Testis (tissue), 2 donors: Measurements from ENCODE around the gene CBFA2T2.
"Not testable (repeated sequence)": the region's sequence is repeated elsewhere in the genome, so short reads cannot be mapped to it uniquely, and the experiment has no call there.

Source experiments
- POLR2A ChIP-seq: fragments of 450-650 bp; IDR thresholded peaks from one replicate; pipeline ENCODE4 v1.6.1; 2017; ENCODE audit warnings: antibody characterized with exemption, mild to moderate bottlenecking, moderate library complexity
- TF ChIP-seq, protein P1 (sequence below), 3 experiments: fragments of 450-650 bp in 2 of 3; fragments of 200-600 bp in 1 of 3; sonication (generic) in 1 of 3; IDR thresholded peaks; one replicate each; pipeline ENCODE4 v1.5.1; 2016 to 2019; ENCODE audit warnings: antibody characterized with exemption in 3 of 3, mild to moderate bottlenecking in 2 of 3, moderate library complexity in 1 of 3

DNA sequence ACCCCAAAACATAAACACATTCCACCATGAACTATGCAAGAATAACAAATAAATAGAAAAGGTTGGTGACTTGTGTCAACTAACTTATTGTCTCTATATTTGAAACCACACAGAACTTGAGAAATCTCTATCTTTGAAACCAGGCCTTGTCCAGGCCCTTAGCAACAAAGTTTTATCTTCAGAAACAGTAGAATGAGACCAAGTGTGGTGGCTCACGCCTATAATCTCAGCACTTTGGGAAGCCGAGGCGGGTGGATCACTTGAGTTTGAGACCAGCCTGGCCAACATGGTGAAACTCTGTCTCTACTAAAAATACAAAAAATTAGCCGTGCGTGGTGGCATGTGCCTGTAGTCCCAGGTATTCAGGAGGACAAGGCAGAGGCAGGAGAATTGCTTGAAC is 6.7 kb upstream of the CBFA2T2 start:
- TF ChIP-seq, protein P1, sequence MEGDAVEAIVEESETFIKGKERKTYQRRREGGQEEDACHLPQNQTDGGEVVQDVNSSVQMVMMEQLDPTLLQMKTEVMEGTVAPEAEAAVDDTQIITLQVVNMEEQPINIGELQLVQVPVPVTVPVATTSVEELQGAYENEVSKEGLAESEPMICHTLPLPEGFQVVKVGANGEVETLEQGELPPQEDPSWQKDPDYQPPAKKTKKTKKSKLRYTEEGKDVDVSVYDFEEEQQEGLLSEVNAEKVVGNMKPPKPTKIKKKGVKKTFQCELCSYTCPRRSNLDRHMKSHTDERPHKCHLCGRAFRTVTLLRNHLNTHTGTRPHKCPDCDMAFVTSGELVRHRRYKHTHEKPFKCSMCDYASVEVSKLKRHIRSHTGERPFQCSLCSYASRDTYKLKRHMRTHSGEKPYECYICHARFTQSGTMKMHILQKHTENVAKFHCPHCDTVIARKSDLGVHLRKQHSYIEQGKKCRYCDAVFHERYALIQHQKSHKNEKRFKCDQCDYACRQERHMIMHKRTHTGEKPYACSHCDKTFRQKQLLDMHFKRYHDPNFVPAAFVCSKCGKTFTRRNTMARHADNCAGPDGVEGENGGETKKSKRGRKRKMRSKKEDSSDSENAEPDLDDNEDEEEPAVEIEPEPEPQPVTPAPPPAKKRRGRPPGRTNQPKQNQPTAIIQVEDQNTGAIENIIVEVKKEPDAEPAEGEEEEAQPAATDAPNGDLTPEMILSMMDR (IDR thresholded peaks at IDR 0.05) = not testable (repeated sequence)
- TF ChIP-seq POLR2A = not testable (repeated sequence)
